ENCODE results near the gene WDR62. TPM values are rescaled to one million over a fixed set of nuclear protein-coding genes. Genes with fewer than 3 reads are reported as not detected.

WDR62 gene
- total RNA-seq, 2 experiments from 2014 or later: 2.0 to 2.6 TPM

DNA sequence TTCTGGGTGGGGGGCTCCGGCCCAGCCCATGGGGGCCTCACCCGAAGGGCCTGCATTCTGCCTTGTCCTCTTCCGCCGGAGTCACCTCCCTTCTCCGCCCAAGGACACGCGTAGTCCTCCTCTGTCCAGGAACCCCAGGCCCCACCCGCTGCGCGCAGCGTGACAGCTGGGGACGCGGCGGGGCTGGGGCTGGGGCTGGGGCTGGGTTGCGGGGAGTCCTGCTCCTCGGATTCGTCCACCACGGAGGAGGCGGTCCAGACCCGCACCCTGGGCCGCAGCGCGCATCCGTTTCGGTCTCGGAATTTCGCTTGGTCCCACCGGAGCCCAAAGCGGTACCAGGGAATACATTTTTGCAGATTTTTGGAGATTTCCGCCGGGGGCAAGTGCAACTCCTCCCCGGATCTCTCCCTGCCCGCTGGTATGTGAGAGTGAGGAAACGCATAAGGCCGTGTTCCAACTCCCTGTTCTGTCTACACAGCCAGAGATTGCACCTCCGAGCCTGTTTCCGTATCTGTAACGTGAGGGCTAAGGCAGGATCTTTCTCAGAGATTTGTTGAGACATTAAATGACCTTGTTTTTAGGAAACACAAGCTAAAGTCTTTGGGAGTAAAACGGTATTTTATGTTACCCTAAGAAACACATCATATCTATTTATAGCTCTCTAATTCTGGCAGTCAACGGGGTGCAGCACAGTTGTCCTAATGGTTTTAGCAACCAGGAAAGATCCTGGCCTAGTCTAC, 97.8 kb downstream of the WDR62 start, which contains the start of gene COX7A1:
COX7A1 (minus strand) TSS at position 96 of the 740 bp plus-strand sequence; CDS start at position 56, 40 bp downstream.
- H3K9me3 ChIP-seq (ENCODE audit: control insufficient read depth in 1 of 2, insufficient read depth in 1 of 2, low read length in 2 of 2): no peaks in the 10 kb centered on the region
- no peaks in the 10 kb centered on the region for H3K27me3 ChIP-seq (ENCODE audit: control insufficient read depth in 1 of 2, insufficient read depth in 2 of 2, low read length in 2 of 2)
- ATAC-seq (ENCODE audit: poor library complexity) (no peak), DNase-seq (no peak)
- ChIA-PET CTCF (no interaction called here), POLR2A (interaction anchor here (1.5 kb wide), 1 partner anchor 25 kb away, joined by 3 read pairs; no protein-coding TSS in a partner anchor)
- H3K36me3 Mint-ChIP-seq (ENCODE audit: low read depth): peaks cover 36% of the 10 kb centered on the region
- H3K9me3 Mint-ChIP-seq: no peaks in the 10 kb centered on the region
- intact Hi-C loops (cut with DNase I, micrococcal nuclease): no loop called here
- H3K4me1 Mint-ChIP-seq (ENCODE audit: low read depth): no peaks in the 10 kb centered on the region
- H3K27ac Mint-ChIP-seq: no peak within 1 kb of the TSS
- TF ChIP-seq, protein P1, sequence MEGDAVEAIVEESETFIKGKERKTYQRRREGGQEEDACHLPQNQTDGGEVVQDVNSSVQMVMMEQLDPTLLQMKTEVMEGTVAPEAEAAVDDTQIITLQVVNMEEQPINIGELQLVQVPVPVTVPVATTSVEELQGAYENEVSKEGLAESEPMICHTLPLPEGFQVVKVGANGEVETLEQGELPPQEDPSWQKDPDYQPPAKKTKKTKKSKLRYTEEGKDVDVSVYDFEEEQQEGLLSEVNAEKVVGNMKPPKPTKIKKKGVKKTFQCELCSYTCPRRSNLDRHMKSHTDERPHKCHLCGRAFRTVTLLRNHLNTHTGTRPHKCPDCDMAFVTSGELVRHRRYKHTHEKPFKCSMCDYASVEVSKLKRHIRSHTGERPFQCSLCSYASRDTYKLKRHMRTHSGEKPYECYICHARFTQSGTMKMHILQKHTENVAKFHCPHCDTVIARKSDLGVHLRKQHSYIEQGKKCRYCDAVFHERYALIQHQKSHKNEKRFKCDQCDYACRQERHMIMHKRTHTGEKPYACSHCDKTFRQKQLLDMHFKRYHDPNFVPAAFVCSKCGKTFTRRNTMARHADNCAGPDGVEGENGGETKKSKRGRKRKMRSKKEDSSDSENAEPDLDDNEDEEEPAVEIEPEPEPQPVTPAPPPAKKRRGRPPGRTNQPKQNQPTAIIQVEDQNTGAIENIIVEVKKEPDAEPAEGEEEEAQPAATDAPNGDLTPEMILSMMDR (IDR thresholded peaks at IDR 0.05): no peak
- H3K4me1 ChIP-seq (ENCODE audit: insufficient read depth, low read length): no peaks in the 10 kb centered on the region
- no peak within 1 kb of the TSS for H3K27ac ChIP-seq (ENCODE audit: low read depth in 1 of 2, low read length in 2 of 2)
- H3K4me3 ChIP-seq (ENCODE audit: low read length): no peak within 1 kb of the TSS
- peaks cover 33% of the 10 kb centered on the region for H3K36me3 ChIP-seq (ENCODE audit: insufficient read depth, low read length)
- H3K27me3 Mint-ChIP-seq: no peaks in the 10 kb centered on the region
- H3K4me3 Mint-ChIP-seq: no peak within 1 kb of the TSS

DNA sequence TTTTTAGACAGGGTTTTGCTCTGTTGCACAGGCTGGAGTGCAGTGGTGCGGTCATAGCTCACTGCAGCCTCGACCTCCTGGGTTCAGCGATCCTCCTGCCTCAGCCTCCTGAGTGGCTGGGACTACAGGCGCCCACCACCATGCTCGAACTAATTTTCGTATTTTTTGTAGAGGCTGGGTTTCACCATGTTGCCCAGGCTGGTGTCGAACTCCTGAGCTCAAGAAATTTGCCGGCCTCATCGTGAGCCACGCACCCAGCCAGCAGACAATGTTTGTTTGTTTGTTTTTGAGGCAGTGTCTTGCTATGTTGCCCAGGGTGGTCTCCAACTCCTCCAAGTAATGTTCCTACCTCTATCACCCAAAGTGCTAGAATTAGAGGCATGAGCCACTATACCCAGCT, 98.4 kb downstream of the WDR62 start:
- ATAC-seq (ENCODE audit: poor library complexity): no peak
- H3K27ac ChIP-seq (ENCODE audit: low read depth in 1 of 2, low read length in 2 of 2): no peak overlapping the region
- Mint-ChIP-seq H3K9me3 (no peaks in the 10 kb centered on the region), H3K36me3 (ENCODE audit: low read depth) (peaks cover 31% of the 10 kb centered on the region), H3K4me3 (no peak overlapping the region), H3K27me3 (no peaks in the 10 kb centered on the region), H3K27ac (no peak overlapping the region), H3K4me1 (ENCODE audit: low read depth) (no peaks in the 10 kb centered on the region)
- no peaks in the 10 kb centered on the region for H3K27me3 ChIP-seq (ENCODE audit: control insufficient read depth in 1 of 2, insufficient read depth in 2 of 2, low read length in 2 of 2)
- no peak for DNase-seq
- H3K9me3 ChIP-seq (ENCODE audit: control insufficient read depth in 1 of 2, insufficient read depth in 1 of 2, low read length in 2 of 2): no peaks in the 10 kb centered on the region
- peaks cover 27% of the 10 kb centered on the region for H3K36me3 ChIP-seq (ENCODE audit: insufficient read depth, low read length)
- no peaks in the 10 kb centered on the region for H3K4me1 ChIP-seq (ENCODE audit: insufficient read depth, low read length)
- no peak overlapping the region for H3K4me3 ChIP-seq (ENCODE audit: low read length)
- TF ChIP-seq, protein P1 (IDR thresholded peaks at IDR 0.05): no peak
- POLR2A ChIA-PET: no interaction called here
- CTCF ChIA-PET: no interaction called here
- intact Hi-C loops (cut with DNase I, micrococcal nuclease): no loop called here

Other genes with a start within 250 kb of the WDR62 start
- not detected for gene PRODH2, start 242.1 kb upstream of the WDR62 start, total RNA-seq
- gene NPHS1, start 202.4 kb upstream of the WDR62 start, total RNA-seq: not detected
- under 1 TPM in 1 of 2 experiments, not detected in 1; 0.14 TPM for gene KIRREL2, start 198.0 kb upstream of the WDR62 start, total RNA-seq
- gene APLP1, start 186.3 kb upstream of the WDR62 start, total RNA-seq: not detected
- gene NFKBID, start 154.4 kb upstream of the WDR62 start, total RNA-seq: 10 to 100 TPM; 26.5 to 30.1 TPM
- 10 to 100 TPM; 72.4 to 78.6 TPM for gene HCST, start 152.4 kb upstream of the WDR62 start, total RNA-seq
- 1 to 10 TPM; 6.0 to 7.6 TPM for gene TYROBP, start 146.6 kb upstream of the WDR62 start, total RNA-seq
- gene LRFN3, start 118.5 kb upstream of the WDR62 start, total RNA-seq: 1 to 10 TPM; 4.2 to 4.5 TPM
- gene SDHAF1, start 59.7 kb upstream of the WDR62 start, total RNA-seq: 1 to 10 TPM; 4.3 to 5.4 TPM
- gene SYNE4, start 46.1 kb upstream of the WDR62 start, total RNA-seq: 1 to 10 TPM; 1.6 TPM
- gene ALKBH6, start 40.7 kb upstream of the WDR62 start, total RNA-seq: 10 to 100 TPM; 38.1 to 41.8 TPM
- under 1 TPM; 0.47 to 0.85 TPM for gene CLIP3, start 22.0 kb upstream of the WDR62 start, total RNA-seq
- under 1 TPM; 0.38 to 0.53 TPM for gene THAP8, start 612 bp upstream of the WDR62 start, total RNA-seq
- not detected for gene OVOL3, start 56.2 kb downstream of the WDR62 start, total RNA-seq
- 10 to 100 TPM; 29.2 to 31.1 TPM for gene POLR2I, start 60.0 kb downstream of the WDR62 start, total RNA-seq
- gene TBCB, start 60.6 kb downstream of the WDR62 start, total RNA-seq: 10 to 100 TPM; 67.5 to 68.0 TPM
- gene CAPNS1, start 85.2 kb downstream of the WDR62 start, total RNA-seq: 100 to 1,000 TPM; 167 to 177 TPM
- gene COX7A1, start 97.5 kb downstream of the WDR62 start, total RNA-seq: not detected
- gene ZNF565, start 159.8 kb downstream of the WDR62 start, total RNA-seq: 1 to 10 TPM; 7.6 to 8.5 TPM
- 10 to 100 TPM; 13.6 to 13.7 TPM for gene ZNF146, start 160.2 kb downstream of the WDR62 start, total RNA-seq

Data from CD4-positive, alpha-beta T cell (primary cell).